Frontal cortex (tissue), 4 donors: ENCODE data around the gene KIF2A. TPM values are rescaled to one million over a fixed set of nuclear protein-coding genes. Genes with fewer than 3 reads are reported as not detected.
"Not testable (repeated sequence)": the region's sequence is repeated elsewhere in the genome, so short reads cannot be mapped to it uniquely, and the experiment has no call there.

Experiments
- DNase-seq, 2 donors: peaks; one replicate each; pipeline ENCODE4 v3.0.0; 2012; ENCODE audit warnings: low spot score in 2 of 2
- FAIRE-seq: peaks from 2 replicates; lab custom pipeline; 2012; peaks lifted over from hg19 to GRCh38; lab: Jason Lieb, UNC
- total RNA-seq: library from RNA; depleted of rRNA; stranded (reverse); fragments of >200 nt; gene quantifications from one replicate; pipeline ENCODE4 v1.2.3, GENCODE V29; 2014
- donor health status: control.
- donor health status: control.
- donor health status: control.

KIF2A gene
- total RNA-seq, 1 donor from 2014 or later = 238 TPM

DNA sequence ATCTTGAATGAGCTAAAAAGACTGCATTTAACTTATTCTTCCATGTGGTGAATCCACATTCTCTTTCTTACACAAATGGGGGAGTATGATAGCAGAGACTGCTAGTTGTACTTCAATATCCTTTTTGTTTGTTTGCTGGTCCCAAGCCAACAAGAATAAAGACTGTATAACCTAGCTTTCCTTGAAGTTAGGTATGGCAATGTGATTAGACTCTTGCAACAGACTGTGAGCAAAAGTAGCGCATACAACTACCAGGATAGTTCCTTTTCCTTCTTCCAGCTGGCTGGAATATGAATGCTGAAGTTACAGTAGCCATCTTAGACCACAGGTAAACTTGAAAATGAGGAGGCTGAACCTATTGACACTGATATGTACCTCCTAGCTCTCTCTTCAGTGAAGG lies 17.9 kb upstream of the KIF2A start:
- no peak for DNase-seq
- no peak for FAIRE-seq

DNA sequence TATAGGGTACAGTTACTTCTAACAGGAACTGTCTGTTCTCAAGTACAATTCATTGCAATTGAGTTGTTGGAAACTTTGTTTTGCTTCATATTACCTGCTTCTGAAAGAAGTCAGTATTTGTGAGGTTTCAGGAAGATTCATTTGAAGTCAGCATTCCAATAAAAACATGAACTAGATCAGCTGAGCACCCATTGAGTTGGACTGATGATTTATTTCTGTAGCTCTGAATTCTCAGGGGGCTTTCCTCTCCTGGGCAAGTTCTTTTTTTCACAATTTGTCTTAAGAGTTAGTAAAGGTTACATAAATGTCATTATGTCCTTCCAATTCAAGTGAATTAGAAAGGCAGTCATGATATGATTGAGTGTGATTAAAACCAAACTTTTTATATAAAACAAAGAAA lies 16.2 kb upstream of the KIF2A start:
- no peak for FAIRE-seq

DNA sequence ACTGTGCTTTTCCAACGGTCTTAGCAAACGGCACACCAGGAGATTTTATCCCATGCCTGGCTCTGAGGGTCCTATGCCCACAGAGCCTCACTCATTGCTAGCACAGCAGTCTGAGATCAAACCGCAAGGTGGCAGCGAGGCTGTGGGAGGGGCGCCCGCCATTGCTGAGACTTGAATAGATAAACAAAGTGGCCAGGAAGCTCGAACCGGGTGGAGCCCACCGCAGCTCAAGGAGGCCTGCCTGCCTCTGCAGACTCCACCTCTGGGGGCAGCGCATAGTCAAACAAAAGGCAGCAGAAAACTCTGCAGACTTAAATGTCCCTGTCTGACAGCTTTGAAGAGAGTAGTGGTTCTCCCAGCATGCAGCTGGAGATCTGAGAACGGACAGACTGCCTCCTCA lies 14.2 kb upstream of the KIF2A start:
- DNase-seq, FAIRE-seq: not testable (repeated sequence)

More for the DNA sequence above, 16.2 kb upstream of the KIF2A start:
- no peak for DNase-seq

DNA sequence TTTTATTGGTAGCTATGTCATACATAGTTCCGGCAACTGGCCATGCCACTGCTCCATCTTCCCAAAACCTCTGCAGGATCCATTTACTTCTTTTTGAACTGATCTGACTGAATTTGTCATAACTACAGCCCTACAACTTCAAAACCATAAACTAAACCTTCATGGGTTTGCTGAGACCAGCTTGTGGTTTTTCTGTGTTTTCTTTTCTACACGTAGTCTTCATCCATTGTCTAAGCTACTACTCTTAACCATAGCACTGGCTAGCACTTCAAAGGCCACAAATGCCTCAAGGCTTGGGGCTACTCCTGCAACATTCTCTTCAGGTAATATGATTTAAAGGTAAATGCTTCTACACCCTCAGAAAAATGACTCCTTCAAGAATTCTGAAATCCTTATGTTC lies 9.0 kb upstream of the KIF2A start:
- DNase-seq (no peak), FAIRE-seq (no peak)

DNA sequence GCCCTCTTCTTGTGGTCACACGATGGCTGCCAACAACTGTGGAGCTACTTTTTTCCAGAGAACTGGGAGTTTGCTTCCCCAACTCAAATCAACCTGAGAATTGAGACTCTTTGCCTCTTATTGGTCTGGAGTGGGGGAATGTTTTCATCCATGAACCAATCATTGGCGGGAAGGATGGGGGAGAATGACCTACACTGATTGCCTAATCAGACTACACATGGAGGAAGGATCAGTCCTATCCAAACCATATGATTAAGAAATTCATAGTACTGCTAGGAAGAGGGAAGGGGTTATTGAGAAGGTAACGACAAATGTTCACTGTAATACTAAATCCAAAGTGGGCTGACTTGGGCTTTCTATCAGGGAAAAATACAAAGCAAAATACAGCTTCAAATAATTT lies 7.9 kb upstream of the KIF2A start:
- FAIRE-seq (no peak), DNase-seq (no peak)

DNA sequence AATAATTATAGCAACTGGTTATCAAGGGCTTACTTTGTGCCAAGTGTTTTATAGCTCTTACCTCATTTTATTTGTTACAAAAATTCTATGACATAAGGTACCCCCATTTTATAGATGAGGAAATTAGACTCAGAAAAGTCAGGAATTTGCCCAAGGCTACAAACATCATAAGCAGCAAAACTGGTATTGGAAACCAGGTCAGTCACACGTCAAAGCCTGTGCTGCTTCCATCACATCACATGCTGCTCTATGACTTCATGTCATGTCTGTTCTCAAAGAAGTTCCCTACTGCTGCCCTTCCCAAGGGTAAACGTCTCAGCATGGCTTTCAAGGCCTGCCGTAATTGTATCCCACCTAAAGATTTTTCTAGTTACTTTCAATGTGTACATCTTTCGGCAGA lies 6.9 kb upstream of the KIF2A start:
- DNase-seq = no peak
- FAIRE-seq = no peak

DNA sequence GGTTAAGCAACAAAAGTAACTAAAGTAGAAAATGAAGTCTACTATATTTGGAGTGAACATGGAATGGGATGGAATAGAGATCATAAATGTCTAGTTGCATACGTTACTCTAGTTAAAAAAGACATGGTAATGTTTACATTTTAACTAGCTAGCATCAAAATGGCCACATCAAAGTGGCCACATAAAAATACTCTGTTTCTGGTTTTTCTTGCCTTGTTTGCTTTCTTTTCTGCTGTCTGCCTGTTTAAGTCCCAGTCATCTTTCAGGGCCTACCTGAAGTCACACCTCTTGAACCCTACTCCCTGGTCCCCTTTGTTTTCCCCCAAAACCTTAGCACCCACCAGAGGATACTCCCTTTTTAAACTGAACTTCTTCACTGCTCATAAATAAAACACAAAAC lies 6.4 kb upstream of the KIF2A start:
- no peak for DNase-seq
- FAIRE-seq = no peak

DNA sequence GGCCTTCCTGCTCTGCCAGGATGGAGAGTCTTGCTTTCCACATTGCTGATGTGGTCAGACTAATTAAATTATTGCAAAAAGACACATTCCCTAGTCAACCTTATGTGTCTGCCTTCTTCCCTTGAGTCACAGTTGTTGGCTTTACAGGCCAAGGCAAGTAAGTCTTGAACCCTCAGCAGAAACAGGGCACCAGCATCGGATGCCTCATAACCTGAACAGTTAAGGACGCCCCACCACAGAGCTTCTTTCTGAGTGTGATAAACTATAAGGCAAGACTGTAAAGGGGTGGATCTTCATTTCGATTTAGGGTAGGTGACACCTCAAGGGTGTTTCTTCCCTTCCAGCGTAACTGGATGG lies 670 bp upstream of the KIF2A start:
- DNase-seq = no peak

DNA sequence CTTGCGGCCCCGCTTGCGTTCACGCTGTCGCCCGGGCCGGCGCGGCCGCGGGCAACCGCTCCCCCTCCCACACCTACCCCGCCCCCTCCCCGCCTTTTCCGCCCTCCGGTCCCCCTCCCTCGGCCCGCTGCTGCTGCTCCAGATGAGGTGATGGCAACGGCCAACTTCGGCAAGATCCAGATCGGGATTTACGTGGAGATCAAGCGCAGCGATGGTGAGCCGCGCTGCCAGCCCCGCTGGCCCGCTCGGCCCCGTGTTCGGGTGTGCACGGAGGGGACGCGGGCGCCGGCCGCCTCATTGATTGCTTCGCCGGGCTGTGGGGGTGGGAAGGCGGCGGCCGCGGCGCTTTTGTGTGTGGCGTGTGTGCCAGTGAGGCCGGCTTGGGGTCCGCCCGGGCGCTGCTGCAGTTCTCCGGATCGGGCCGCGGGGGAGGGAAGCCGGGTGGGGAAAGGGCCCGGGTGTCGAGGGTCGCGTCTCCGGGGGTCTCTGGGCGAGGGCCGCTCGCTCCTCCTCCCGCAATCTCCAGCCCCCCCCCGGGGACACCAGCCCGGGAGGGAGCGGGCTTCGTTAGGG lies 403 bp downstream of the KIF2A start:
- FAIRE-seq (no peak), DNase-seq (no peak)

More for the DNA sequence above, 670 bp upstream of the KIF2A start:
- FAIRE-seq = no peak

DNA sequence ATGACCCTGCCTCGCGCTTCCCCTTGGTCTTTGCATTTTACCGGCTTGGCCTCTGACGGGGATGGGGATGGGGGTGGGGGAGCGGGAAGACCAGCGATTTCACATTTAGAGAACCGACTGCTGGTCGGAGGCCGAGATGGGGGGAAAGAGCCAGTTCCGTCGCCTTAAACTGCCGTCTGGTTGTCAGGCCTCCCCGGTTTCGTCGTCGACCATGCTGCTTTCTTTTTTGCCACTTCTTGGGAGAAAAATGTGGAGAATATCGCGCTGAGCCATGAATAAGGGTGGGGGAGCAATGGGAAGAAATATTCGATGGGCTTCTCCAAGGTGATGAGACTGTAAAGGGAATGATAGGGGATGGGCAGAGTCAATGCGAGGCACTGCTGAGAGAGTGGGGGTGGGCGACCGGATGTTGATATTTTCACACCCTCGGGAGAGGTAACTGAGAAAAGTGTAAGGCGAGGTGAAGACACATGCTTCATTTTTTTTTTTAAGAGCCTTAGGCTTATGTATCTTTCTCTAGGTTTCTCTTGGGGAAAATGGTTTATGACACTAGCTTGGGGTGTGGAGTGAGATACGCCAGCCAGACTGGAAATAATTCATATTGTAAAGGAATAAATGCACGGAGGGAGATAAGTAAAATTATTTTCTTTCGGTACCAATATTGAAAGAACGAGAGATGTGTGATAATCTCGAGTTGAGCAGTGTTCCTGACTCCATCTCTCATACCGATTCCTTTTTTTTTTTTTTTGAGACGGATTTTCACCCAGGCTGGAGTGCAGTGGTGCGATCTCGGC lies 1.1 kb downstream of the KIF2A start:
- peak in 1 of 2 donors; percentile 22 for DNase-seq
- no peak for FAIRE-seq

DNA sequence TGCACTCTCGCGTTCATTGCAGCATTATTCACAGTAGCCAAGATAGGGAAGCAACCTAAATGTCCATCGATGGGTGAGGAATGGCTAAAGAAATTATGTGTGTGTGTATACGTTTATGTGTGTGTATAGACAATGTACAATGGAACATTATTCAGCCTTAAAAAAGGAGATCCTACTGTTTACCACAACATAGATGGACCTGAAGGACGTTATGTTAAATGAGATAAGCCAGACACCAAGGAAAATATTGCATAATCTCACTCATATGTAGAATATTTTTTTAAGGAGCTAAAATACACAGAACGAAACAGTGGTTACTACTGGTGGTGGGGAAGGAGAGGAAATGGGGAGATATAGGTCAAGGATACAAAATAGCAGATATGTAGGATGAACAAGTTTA lies 2.4 kb downstream of the KIF2A start:
- FAIRE-seq (no peak), DNase-seq (no peak)

DNA sequence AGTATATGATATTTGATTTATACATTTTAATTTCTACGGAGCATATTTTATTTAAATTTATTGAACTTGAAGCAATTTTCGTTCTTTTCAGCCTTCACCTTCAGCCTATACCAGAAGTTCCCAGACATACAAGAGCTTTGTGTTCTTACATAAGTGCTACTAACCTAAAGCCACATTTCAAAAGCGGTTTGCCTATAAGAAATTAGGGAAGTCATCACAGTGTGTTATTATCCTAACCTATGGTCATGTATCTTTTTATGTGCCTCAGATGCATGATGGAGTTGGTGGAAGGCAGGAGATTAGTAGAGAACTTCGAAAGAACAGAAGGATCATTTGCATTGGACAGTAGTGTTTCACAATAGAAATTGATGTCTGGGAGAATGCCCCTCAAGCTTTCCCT lies 3.1 kb downstream of the KIF2A start:
- DNase-seq = no peak
- FAIRE-seq = no peak

DNA sequence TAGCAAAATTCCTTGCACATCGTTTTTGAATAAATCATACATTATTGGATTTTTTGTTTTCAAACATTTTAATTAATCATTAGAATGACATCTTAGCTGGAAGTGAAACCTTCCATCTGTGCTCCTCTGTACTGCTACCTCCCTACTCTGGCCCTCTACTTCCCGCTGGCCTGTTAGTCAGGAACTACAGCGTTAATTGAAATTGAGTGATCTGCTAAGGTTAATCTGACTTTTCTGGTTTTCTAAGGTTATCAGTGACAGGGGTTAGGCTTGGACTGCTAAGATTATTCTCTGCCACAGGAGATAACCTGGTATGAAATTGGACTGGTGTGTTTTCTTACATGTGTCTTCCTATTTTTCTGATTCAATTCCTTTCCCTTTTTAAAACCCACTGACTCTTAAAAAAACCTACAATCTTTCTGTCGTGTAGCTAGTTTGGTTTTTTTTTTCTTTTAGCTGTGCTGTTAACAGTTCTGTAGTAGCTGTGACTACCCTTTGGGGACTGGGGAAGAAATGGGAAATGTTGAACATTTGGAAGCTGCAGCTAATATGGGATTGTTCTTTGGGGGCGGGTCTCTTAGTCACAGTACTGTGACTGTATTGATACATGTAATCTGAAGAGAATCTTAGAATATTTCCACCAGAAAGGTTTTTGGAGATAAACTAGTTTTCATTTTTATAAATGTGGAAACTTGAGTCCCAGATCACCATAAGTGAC lies 4.6 kb downstream of the KIF2A start:
- FAIRE-seq (no peak), DNase-seq (no peak)

DNA sequence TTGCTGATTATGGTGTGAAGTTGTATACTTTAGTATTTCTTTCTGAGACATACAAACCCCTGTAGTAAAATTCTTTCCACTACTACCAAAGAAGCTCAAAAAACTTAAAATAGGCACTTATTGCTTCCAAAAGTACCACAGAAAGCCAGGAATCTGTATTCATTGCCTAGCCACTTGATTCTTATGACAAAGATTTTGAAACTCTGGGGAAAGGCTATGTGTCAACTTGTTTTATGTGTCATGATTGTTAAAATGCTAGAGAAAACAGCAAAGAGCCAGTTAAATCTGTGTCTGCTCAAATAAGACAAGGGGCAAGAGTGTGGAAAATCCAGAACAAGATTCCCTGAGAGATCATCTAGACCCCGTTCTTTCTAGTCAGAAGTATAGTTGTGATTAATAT lies 6.0 kb downstream of the KIF2A start:
- DNase-seq (no peak), FAIRE-seq (no peak)

DNA sequence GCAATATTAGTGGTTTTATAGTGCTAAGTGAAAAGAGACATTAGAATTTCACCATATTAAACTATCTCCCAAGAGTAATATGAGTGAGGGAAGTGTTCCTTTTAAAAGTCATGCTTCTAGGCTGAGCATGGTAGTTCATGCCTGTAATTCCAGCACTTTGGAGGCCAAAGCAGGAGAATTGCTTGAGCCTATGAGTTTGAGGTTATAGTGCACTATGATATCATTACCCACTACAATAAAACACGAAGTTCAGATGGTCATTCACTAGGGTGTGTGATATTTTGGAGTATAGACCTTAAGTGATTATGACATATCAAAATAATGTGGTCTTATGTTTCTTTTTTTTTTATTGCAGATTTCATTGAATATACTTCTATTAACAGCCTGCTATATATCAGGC lies 6.7 kb downstream of the KIF2A start:
- DNase-seq = no peak
- no peak for FAIRE-seq

DNA sequence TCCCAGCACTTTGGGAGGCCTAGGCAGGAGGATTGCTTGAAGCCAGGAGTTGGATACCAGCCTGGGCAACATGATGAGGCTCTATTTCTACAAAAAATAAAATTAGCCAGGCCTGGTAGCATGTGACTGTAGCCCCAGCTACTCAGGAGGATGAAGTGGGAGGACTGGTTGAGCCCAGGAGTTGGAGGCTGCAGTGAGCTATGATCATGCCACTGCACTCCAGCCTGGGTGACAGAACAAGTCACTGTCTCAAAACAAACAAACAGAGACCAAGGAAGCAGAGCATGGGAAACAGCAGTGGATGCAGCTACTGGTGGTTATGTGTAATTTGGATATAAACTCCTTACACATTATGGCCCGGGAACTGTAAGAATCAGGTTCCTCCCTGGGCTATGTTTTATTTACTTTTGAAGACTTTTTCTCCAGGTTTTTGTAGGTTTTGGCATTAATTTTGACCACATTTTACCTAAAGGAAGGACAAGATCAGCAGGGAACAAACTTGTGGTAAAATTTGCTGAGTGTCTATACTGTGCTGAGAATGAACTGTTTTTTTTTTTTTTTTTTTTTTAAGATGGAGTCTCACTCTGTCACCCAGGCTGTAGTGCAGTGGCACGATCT lies 8.3 kb downstream of the KIF2A start:
- DNase-seq (no peak), FAIRE-seq (no peak)

DNA sequence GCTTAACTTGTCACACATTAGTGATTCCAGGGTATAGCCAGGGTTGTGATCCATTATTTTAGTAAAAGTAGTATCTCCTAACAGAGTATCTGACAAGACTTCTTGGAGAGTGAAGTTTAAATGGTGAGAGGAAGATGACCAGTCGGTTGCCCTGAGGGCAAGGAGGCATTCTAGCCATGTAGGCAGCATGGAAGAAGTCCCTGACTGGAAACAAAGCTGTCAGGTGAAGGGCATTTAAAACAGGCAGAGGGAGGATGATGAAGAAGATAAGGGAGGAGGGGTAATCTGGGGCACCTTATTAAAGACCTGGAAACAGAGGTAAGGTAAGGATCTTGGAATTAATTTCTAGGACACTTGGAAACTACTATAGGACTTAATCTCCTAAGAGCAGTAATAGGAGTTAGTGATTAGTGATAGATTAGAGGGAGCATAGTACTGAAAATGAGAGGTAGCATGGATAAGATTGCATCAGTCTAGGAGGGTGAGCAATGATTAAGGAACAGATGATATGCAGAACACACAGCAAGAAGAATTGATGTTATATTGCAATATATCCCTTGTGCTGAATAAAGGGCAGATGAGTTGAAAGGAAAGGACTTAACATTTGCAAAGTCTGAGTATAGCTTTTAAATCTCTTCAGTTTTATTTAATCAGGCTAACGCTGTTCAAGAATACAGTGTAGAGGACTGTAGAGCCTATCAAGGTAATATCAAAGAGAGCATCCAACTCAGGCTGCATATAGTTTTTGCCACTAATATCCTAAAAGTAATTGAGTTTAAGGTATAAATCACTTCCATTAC lies 9.6 kb downstream of the KIF2A start:
- no peak for DNase-seq
- no peak for FAIRE-seq

DNA sequence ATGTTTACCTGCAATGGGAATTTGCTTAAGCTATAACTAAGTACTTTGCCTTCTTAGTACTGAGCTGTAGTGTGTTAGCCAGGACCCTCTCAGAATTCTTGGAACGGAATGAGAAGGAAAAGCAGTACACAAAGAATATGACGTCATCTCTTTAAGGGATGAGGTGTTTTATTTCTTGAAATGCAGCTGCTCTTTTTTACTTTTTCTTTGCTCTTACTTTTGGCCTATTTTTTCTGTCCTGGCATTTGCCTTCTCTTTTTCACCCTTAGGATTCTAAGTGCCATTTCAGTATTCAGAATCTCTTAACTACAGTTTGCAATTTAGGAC lies 10.1 kb downstream of the KIF2A start:
- DNase-seq (no peak), FAIRE-seq (no peak)

DNA sequence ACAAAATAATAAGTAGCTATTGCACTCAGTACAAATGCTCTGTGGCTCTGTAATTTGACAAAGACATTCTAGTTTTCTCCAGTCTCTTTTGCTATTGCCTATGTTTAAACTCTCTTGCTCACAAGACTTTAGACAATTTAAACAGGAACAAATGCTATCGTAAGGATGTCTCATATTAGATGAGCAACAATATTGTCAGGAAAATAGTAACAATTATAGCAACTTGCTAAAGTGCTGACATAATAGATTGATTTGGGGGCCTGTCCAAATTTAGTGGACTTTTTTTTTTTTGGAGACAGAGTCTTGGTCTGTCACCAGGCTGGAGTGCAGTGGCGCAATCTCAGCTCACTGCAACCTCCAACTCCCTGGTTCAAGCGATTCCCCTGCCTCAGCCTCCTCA lies 11.8 kb downstream of the KIF2A start:
- DNase-seq (no peak), FAIRE-seq (no peak)

DNA sequence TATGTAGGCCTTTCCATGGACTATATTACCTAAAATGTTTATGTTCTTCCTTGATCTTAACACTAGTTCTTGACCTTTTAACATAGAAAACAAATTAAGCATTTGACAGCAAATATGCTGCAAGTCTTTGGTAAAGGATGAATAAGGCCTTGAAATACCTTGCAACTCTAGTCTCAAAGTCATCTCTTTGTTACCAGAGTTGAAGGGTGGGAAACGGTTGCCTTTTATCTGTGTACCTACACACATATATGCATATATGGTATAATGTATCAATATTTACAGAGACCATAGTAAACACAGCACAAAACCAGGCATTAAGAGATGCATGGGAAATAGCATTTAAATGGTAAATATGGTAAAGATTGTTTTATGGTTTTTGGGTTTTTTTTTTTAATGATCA lies 16.5 kb downstream of the KIF2A start:
- FAIRE-seq (no peak), DNase-seq (no peak)
